Smooth muscle cell (in vitro differentiated cells): ENCODE results near the gene MYBPHL. TPM values are rescaled to one million over a fixed set of nuclear protein-coding genes. Genes with fewer than 3 reads are reported as not detected.

Experiments
- DNase-seq: peaks from one replicate; lab custom pipeline; 2025; ENCODE audit not compliant: unreplicated experiment; lab: John Stamatoyannopoulos, UW
- H2AFZ ChIP-seq: fragments of 200-600 bp; sonication (generic); 2 replicates; pipeline ENCODE4 v1.6.0; 2016; ENCODE audit warnings: antibody characterized with exemption, low read depth, mild to moderate bottlenecking
- H3F3A ChIP-seq: fragments of 200-600 bp; sonication (generic); 2 replicates; pipeline ENCODE4 v1.6.0; 2017; ENCODE audit warnings: antibody characterized with exemption, low read depth
- H3K27ac ChIP-seq: fragments of 200-600 bp; sonication (generic); 2 replicates; pipeline ENCODE4 v1.5.1; 2016; ENCODE audit warnings: low read depth, mild to moderate bottlenecking
- H3K27me3 ChIP-seq: fragments of 200-600 bp; sonication (generic); 2 replicates; pipeline ENCODE4 v1.6.1; 2016; ENCODE audit warnings: low read depth, mild to moderate bottlenecking
- H3K36me3 ChIP-seq: fragments of 200-600 bp; sonication (generic); 2 replicates; pipeline ENCODE4 v1.5.1; 2016; ENCODE audit warnings: low read depth
- H3K4me1 ChIP-seq: fragments of 200-600 bp; sonication (generic); 2 replicates; pipeline ENCODE4 v1.5.1; 2016; ENCODE audit warnings: low read depth
- H3K4me2 ChIP-seq: fragments of 200-600 bp; sonication (generic); 2 replicates; pipeline ENCODE4 v1.6.0; 2016; ENCODE audit warnings: mild to moderate bottlenecking
- H3K4me3 ChIP-seq: fragments of 200-600 bp; sonication (generic); 2 replicates; pipeline ENCODE4 v1.5.1; 2016; ENCODE audit warnings: mild to moderate bottlenecking
- H3K79me2 ChIP-seq: fragments of 200-600 bp; sonication (generic); 2 replicates; pipeline ENCODE4 v1.6.0; 2016; ENCODE audit warnings: low read depth, mild to moderate bottlenecking
- H3K9ac ChIP-seq: fragments of 200-600 bp; sonication (generic); 2 replicates; pipeline ENCODE4 v1.6.0; 2016; ENCODE audit warnings: low read depth
- H3K9me3 ChIP-seq: fragments of 200-600 bp; sonication (generic); replicated peaks from 2 replicates; pipeline ENCODE4 v1.5.1; 2016; ENCODE audit warnings: low read depth
- H4K20me1 ChIP-seq: fragments of 200-600 bp; sonication (generic); 2 replicates; pipeline ENCODE4 v1.6.0; 2016; ENCODE audit warnings: low read depth
- WGBS: methylation state at CpG from one replicate; pipeline ENCODE4 v1.1.7; 2016; ENCODE audit warnings: low lambda C conversion rate; 5-methylcytosine and 5-hydroxymethylcytosine counted together
- polyA plus RNA-seq: library from polyadenylated mRNA; unstranded; fragments of >200 nt; fragmentation: Nextera tagmentation; extraction: Ambion mirVana; gene quantifications from 2 replicates; pipeline ENCODE4 v1.2.1, GENCODE V29; 2016
- total RNA-seq: library from RNA; depleted of rRNA; stranded (reverse); fragments of >200 nt; gene quantifications from 2 replicates; pipeline ENCODE4 v1.2.3, GENCODE V29; 2014
- TF ChIP-seq, protein P1 (sequence below): fragments of 200-600 bp; sonication (generic); IDR thresholded peaks from 2 replicates; pipeline ENCODE4 v1.5.1; 2017; ENCODE audit warnings: borderline replicate concordance, mild to moderate bottlenecking, antibody characterized with exemption; ENCODE audit not compliant: insufficient read depth, poor library complexity, severe bottlenecking

The MYBPHL gene
- total and polyA plus RNA-seq, 2 experiments from 2014 or later: not detected

GRCh38 chr1:109251277-109252166 is 55.3 kb downstream of the MYBPHL start:
- no peaks in the 10 kb centered on the region for H3K9me3 ChIP-seq
- H4K20me1 ChIP-seq: no peaks in the 10 kb centered on the region
- no peaks in the 10 kb centered on the region for H3K36me3 ChIP-seq
- peaks cover 24% of the 10 kb centered on the region for H3K4me1 ChIP-seq
- H3F3A ChIP-seq: no peaks in the 10 kb centered on the region
- no peak overlapping the region for H2AFZ ChIP-seq
- H3K27ac ChIP-seq: no peak overlapping the region
- no peak for DNase-seq
- H3K9ac ChIP-seq: no peak overlapping the region
- H3K79me2 ChIP-seq: no peaks in the 10 kb centered on the region
- WGBS: 98% methylated on average over 32 of the region's 32 CpGs
- TF ChIP-seq, protein P1, sequence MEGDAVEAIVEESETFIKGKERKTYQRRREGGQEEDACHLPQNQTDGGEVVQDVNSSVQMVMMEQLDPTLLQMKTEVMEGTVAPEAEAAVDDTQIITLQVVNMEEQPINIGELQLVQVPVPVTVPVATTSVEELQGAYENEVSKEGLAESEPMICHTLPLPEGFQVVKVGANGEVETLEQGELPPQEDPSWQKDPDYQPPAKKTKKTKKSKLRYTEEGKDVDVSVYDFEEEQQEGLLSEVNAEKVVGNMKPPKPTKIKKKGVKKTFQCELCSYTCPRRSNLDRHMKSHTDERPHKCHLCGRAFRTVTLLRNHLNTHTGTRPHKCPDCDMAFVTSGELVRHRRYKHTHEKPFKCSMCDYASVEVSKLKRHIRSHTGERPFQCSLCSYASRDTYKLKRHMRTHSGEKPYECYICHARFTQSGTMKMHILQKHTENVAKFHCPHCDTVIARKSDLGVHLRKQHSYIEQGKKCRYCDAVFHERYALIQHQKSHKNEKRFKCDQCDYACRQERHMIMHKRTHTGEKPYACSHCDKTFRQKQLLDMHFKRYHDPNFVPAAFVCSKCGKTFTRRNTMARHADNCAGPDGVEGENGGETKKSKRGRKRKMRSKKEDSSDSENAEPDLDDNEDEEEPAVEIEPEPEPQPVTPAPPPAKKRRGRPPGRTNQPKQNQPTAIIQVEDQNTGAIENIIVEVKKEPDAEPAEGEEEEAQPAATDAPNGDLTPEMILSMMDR: no peak
- no peak overlapping the region for H3K4me2 ChIP-seq
- H3K27me3 ChIP-seq: peaks cover 5% of the 10 kb centered on the region
- H3K4me3 ChIP-seq: no peak overlapping the region

GRCh38 chr1:109250454-109251276 is 56.1 kb downstream of the MYBPHL start:
- no peaks in the 10 kb centered on the region for H3K36me3 ChIP-seq
- H3K27me3 ChIP-seq: peaks cover 5% of the 10 kb centered on the region
- no peaks in the 10 kb centered on the region for H4K20me1 ChIP-seq
- H3K4me3 ChIP-seq: no peak overlapping the region
- 91% methylated on average over 29 of the region's 33 CpGs for WGBS
- DNase-seq: no peak
- no peaks in the 10 kb centered on the region for H3K79me2 ChIP-seq
- H3K27ac ChIP-seq: no peak overlapping the region
- H3K4me1 ChIP-seq: peaks cover 24% of the 10 kb centered on the region
- TF ChIP-seq, protein P1: no peak
- H2AFZ ChIP-seq: no peak overlapping the region
- no peaks in the 10 kb centered on the region for H3F3A ChIP-seq
- H3K4me2 ChIP-seq: peak overlapping the region; percentile 91
- no peaks in the 10 kb centered on the region for H3K9me3 ChIP-seq
- no peak overlapping the region for H3K9ac ChIP-seq

DNA sequence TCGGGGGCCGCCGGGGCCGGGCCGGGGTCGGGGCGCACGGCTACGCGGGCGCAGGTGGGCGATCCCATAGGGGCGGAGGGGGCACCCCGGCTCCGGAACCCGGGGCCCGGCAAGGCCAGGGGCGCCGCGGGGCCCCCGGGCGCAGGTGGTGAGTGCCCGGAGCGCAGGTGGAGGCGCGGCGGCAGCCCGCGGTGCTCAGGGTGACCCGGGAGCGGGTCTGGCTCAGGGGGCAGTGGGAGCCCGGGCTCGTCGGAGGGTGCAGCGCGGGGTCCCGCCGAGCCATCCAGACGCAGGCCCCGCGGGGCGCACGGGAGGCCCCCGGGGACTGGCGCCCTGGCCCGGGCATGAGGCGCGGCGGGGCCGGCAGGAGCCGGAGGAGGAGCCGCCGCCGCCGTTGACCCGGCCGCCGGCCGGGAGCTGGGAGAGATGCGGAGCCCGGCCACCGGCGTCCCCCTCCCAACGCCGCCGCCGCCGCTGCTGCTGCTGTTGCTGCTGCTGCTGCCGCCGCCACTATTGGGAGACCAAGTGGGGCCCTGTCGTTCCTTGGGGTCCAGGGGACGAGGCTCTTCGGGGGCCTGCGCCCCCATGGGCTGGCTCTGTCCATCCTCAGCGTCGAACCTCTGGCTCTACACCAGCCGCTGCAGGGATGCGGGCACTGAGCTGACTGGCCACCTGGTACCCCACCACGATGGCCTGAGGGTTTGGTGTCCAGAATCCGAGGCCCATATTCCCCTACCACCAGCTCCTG is 57.0 kb downstream of the MYBPHL start:
- H2AFZ ChIP-seq: no peak overlapping the region
- H4K20me1 ChIP-seq: no peaks in the 10 kb centered on the region
- H3K4me3 ChIP-seq: peak overlapping the region; percentile 56
- H3K27ac ChIP-seq: no peak overlapping the region
- peaks cover 16% of the 10 kb centered on the region for H3K4me1 ChIP-seq
- DNase-seq: no peak
- TF ChIP-seq, protein P1: no peak
- no peaks in the 10 kb centered on the region for H3K79me2 ChIP-seq
- H3F3A ChIP-seq: no peaks in the 10 kb centered on the region
- H3K9me3 ChIP-seq: no peaks in the 10 kb centered on the region
- H3K27me3 ChIP-seq: peaks cover 5% of the 10 kb centered on the region
- H3K4me2 ChIP-seq: peak overlapping the region; percentile 91
- H3K9ac ChIP-seq: no peak overlapping the region
- no peaks in the 10 kb centered on the region for H3K36me3 ChIP-seq
- WGBS: 6% methylated on average over 38 of the region's 80 CpGs
